GM18861 (cell line): ENCODE measurements around the gene ANKH.

Source experiments
- ATAC-seq: cut with Tn5 transposase; IDR thresholded peaks from one replicate; pipeline ENCODE4 v1.9.1; 2021; ENCODE audit not compliant: unreplicated experiment

The ANKH gene

GRCh38 chr5:14698495-14698894 lies 173.1 kb downstream of the ANKH start:
- ATAC-seq, result no peak

GRCh38 chr5:14696851-14697250 lies 174.7 kb downstream of the ANKH start:
- ATAC-seq, result no peak

GRCh38 chr5:14696057-14696456 lies 175.5 kb downstream of the ANKH start:
- no peak for ATAC-seq

- ATAC-seq, result no peak
These were observed 176.4 kb downstream of the ANKH start for GRCh38 chr5:14695152-14695551.

GRCh38 chr5:14693070-14693469 lies 178.5 kb downstream of the ANKH start:
- no peak for ATAC-seq

- ATAC-seq, result no peak
These were observed 184.4 kb downstream of the ANKH start for GRCh38 chr5:14687023-14687665.

GRCh38 chr5:14686517-14686916 lies 185.1 kb downstream of the ANKH start:
- no peak for ATAC-seq

- peak; percentile 92 for ATAC-seq
These were observed 185.8 kb downstream of the ANKH start for GRCh38 chr5:14685757-14686156.

- ATAC-seq, result no peak
These were observed 186.8 kb downstream of the ANKH start for GRCh38 chr5:14684757-14685156.

- no peak for ATAC-seq
These were observed 187.6 kb downstream of the ANKH start for GRCh38 chr5:14683906-14684455.

- ATAC-seq, result no peak
These were observed 190.3 kb downstream of the ANKH start for GRCh38 chr5:14681236-14681752.

GRCh38 chr5:14679595-14679994 lies 192.0 kb downstream of the ANKH start:
- no peak for ATAC-seq

- no peak for ATAC-seq
These were observed 192.7 kb downstream of the ANKH start for GRCh38 chr5:14678773-14679334.

GRCh38 chr5:14676320-14676719 lies 195.3 kb downstream of the ANKH start:
- ATAC-seq, result peak; percentile 40

- ATAC-seq, result peak; percentile 32
These were observed 195.7 kb downstream of the ANKH start for GRCh38 chr5:14675865-14676300.

GRCh38 chr5:14674983-14675854 lies 196.4 kb downstream of the ANKH start:
- ATAC-seq, result peak; percentile 1

GRCh38 chr5:14673443-14673842 lies 198.1 kb downstream of the ANKH start:
- ATAC-seq, result no peak

- ATAC-seq, result no peak
These were observed 198.8 kb downstream of the ANKH start for GRCh38 chr5:14672484-14673394.

- no peak for ATAC-seq
These were observed 199.5 kb downstream of the ANKH start for GRCh38 chr5:14672082-14672481.

GRCh38 chr5:14671414-14671813 lies 200.2 kb downstream of the ANKH start:
- no peak for ATAC-seq
